Uterus (tissue), 4 donors: ENCODE data around the gene TLCD3B. TPM values are rescaled to one million over a fixed set of nuclear protein-coding genes. Genes with fewer than 3 reads are reported as not detected.

Source experiments
- DNase-seq, 2 donors: peaks; one replicate each; pipeline ENCODE4 v3.0.0-alpha.2; 2019 to 2020
- H3K27ac ChIP-seq, 2 donors: fragments of 200-600 bp; sonication (generic); 1 replicate in 1 of 2; 2 replicates in 1 of 2; pipeline ENCODE4 v1.5.1; 2016 to 2018
- H3K27me3 ChIP-seq, 2 donors: fragments of 200-600 bp; sonication (generic); one replicate each; pipeline ENCODE4 v1.5.1; 2018 to 2019; ENCODE audit warnings: control low read depth in 1 of 2
- H3K36me3 ChIP-seq, 2 donors: fragments of 200-600 bp; sonication (generic); one replicate each; pipeline ENCODE4 v1.5.1; 2019; ENCODE audit warnings: control low read depth in 1 of 2
- H3K4me1 ChIP-seq, 2 donors: fragments of 200-600 bp; sonication (generic); one replicate each; pipeline ENCODE4 v1.5.1; 2018 to 2019; ENCODE audit warnings: control low read depth in 1 of 2
- H3K4me3 ChIP-seq, 2 donors: fragments of 200-600 bp; sonication (generic); 1 replicate in 1 of 2; 2 replicates in 1 of 2; pipeline ENCODE4 v1.5.1; 2018 to 2019; ENCODE audit warnings: mild to moderate bottlenecking in 1 of 2
- H3K9me3 ChIP-seq, 2 donors: fragments of 200-600 bp; sonication (generic); one replicate each; pipeline ENCODE4 v1.5.1; 2019; ENCODE audit warnings: control low read depth in 1 of 2
- CTCF ChIP-seq, 4 experiments: fragments of 200-600 bp in 2 of 4; fragments of 450-650 bp in 2 of 4; sonication (generic) in 2 of 4; IDR thresholded peaks; one replicate each; pipeline ENCODE4 v1.5.1; 2016 to 2019; ENCODE audit warnings: antibody characterized with exemption in 4 of 4, mild to moderate bottlenecking in 2 of 4, moderate library complexity in 1 of 4
- POLR2A ChIP-seq, 2 donors: fragments of 450-650 bp; IDR thresholded peaks; one replicate each; pipeline ENCODE4 v1.6.1; 2016; ENCODE audit warnings: antibody characterized with exemption in 2 of 2, mild to moderate bottlenecking in 1 of 2, moderate library complexity in 1 of 2
- intact Hi-C: fragments of 100-400 bp; cut with DNase I; formaldehyde crosslinking; loops from one replicate; pipeline ENCODE4 v1.15.1; 2023; ENCODE audit warnings: low total_unique reads
- total RNA-seq, 4 donors: library from RNA; depleted of rRNA in 3 of 4; stranded (reverse); fragments of >200 nt in 3 of 4; gene quantifications; one replicate each; pipeline versions ENCODE4 v1.1.0 to v1.2.4, GENCODE V29; 2014 to 2023
- donor health status: DM: yes; HTN: yes; CAD: no.

Gene TLCD3B
- total RNA-seq, 4 donors from 2014 or later: 0.62 TPM; not detected in 3

DNA sequence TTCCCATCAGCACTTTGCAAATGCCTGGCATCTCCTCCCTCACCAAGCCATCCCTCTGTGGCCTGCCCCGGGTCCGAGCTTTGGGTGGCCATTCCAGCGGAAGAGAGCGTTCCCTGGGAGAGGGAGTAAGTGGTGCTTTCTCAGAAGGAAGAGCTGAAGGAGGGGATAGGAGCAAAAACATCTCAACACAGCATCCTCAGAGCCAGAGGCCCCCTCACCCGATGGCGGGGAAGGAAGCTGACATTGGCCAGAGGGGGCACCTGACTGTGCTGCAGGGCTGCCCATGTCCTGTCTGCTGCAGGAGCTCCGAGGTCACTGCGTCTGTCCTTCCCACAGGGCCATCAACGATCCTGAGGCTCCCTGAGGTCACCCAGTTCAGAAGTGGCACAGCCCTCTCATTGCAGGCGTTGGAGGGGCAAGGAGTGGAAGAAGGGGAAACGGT, 427 bp upstream of the TLCD3B start:
- H3K27me3 ChIP-seq: peaks cover 10 to 40% of the 10 kb centered on the region in 2 donors
- no peak overlapping the region for H3K4me3 ChIP-seq
- no peaks in the 10 kb centered on the region for H3K36me3 ChIP-seq
- intact Hi-C loops: no loop called here
- no peaks in the 10 kb centered on the region for H3K4me1 ChIP-seq
- TF ChIP-seq POLR2A (IDR thresholded peaks at IDR 0.05): no peak
- TF ChIP-seq CTCF (IDR thresholded peaks at IDR 0.05): no peak
- no peak for DNase-seq
- no peak overlapping the region for H3K27ac ChIP-seq
- H3K9me3 ChIP-seq: no peaks in the 10 kb centered on the region

DNA sequence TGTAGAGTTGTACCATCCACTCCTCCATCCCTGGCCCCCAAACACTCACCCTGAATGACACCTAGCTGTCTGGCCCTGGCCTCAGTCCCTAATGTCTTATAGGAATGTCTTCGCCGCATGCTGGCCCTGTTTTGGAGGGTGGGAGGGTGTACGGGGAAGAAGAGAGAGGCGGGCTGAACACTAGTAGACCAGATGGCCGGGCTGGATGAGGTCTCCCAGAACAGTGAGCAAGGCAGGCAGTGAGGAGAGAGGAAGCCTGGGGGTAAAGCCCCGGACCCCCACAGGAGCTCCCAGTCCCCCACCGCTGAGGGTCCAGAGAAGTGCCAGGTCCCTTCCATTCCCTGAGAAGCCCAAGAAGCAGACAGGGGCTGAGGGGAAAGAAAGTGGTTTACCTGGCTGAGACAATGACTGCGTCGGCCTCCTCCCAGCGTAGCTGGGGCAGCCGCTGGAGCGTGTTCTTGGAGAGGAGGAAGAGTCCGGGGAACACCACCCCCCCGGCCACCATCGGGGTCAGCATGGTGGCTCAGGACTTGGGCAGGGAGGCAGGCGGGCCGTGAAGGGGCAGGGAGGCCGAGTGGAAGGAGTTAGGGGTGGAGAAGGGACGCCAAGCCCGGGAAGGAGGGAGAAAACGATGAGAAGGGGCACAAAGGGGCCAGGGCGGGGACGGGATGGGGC, 923 bp downstream of the TLCD3B start:
- no peaks in the 10 kb centered on the region for H3K9me3 ChIP-seq
- intact Hi-C loops: no loop called here
- no peak for DNase-seq

GRCh38 chr16:30028438-30029076, 2.5 kb downstream of the TLCD3B start:
- Histone ChIP-seq H3K4me3 (no peak overlapping the region), H3K36me3 (no peaks in the 10 kb centered on the region), H3K4me1 (no peaks in the 10 kb centered on the region), H3K27me3 (peaks cover 10 to 40% of the 10 kb centered on the region in 2 donors), H3K9me3 (no peaks in the 10 kb centered on the region), H3K27ac (no peak overlapping the region)
- intact Hi-C loops: no loop called here
- TF ChIP-seq POLR2A (IDR thresholded peaks at IDR 0.05) (no peak), CTCF (IDR thresholded peaks at IDR 0.05) (no peak)
- DNase-seq: no peak

More for the DNA sequence above, 923 bp downstream of the TLCD3B start:
- H3K27ac ChIP-seq: no peak overlapping the region
- H3K4me1 ChIP-seq: no peaks in the 10 kb centered on the region
- no peak for TF ChIP-seq CTCF (IDR thresholded peaks at IDR 0.05)
- no peak for TF ChIP-seq POLR2A (IDR thresholded peaks at IDR 0.05)
- no peak overlapping the region for H3K4me3 ChIP-seq
- H3K36me3 ChIP-seq: no peaks in the 10 kb centered on the region
- H3K27me3 ChIP-seq: peaks cover 10 to 40% of the 10 kb centered on the region in 2 donors

DNA sequence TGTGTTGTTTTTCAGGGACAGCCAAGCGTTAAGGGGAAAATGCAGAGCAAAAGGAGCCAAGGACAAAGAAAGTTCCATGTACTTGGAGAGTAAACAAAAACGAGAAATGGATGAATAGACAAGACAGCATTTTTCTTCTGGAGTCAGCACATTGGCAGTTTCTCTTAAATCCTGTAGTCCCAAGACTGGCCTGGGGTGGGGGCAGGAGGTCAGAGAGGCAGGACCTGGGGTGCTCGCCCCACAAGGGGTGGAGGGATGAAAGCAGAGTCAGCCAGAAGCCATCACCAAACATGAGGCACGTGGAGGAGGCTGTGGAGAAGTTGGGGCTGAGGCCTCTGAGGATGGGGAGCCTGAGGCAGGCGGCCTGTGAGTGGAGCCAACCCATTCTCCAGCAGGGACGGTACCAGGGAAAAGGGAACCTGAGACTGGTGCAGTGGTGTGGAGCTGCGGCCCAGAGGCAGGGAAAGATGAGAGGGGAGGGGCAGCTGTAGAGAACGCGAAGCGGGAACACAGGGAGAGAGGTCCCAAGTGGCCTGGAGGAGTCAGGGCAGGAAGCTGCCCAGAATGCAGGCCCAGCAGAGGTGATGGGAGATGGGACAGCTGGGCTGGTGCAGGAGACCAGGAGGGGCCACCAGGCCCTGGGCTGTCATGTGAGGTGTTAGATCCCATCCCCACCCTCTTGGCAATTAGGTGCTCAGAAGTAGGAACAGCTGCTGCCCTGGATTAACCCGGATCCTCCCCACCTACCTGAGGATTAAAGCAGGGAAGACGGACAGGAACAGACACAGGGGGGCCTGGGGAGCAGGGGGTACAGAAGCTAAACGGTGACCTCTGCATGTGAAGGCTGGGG, 3.3 kb downstream of the TLCD3B start:
- H3K9me3 ChIP-seq: no peaks in the 10 kb centered on the region
- peaks cover 10 to 34% of the 10 kb centered on the region in 2 donors for H3K27me3 ChIP-seq
- DNase-seq: no peak
- TF ChIP-seq CTCF (IDR thresholded peaks at IDR 0.05) (no peak), POLR2A (IDR thresholded peaks at IDR 0.05) (no peak)
- H3K27ac ChIP-seq: no peak overlapping the region
- intact Hi-C loops: no loop called here
- no peaks in the 10 kb centered on the region for H3K36me3 ChIP-seq
- no peak overlapping the region for H3K4me3 ChIP-seq
- H3K4me1 ChIP-seq: no peaks in the 10 kb centered on the region
